HepG2 (cell line): ENCODE data around the gene OTOGL. TPM values are rescaled to one million over a fixed set of nuclear protein-coding genes. Genes with fewer than 3 reads are reported as not detected.

Experiments used
- ATAC-seq: fragments of 200-7000 bp; cut with Tn5 transposase; 3 replicates; pipeline ENCODE4 v1.9.1; 2020; ENCODE audit warnings: mild to moderate bottlenecking, moderate library complexity
- BruUV-seq: library from RNA; stranded (reverse); fragments of 400-500 nt; replicated peaks from 2 replicates; lab custom pipeline; 2021; lab: Mats Ljungman, UMichigan
- CTCF ChIA-PET: fragments of 300-600 bp; formaldehyde crosslinking; extraction: SDS; loops from one replicate; lab custom pipeline; 2021; ENCODE audit warnings: low total read pairs, inconsistent platforms, low intra/inter-chr PET ratio; lab: Yijun Ruan, JAX
- POLR2A ChIA-PET: fragments of 350-600 bp; sonication (Branson Sonifier 250); formaldehyde crosslinking; loops from one replicate; lab custom pipeline; 2020; ENCODE audit warnings: antibody characterized with exemption, inconsistent platforms; lab: Yijun Ruan, JAX
- DNase-seq: peaks from one replicate; pipeline ENCODE4 v3.0.0-alpha.2; 2015; ENCODE audit warnings: low spot score
- FAIRE-seq: peaks from 3 replicates; lab custom pipeline; 2011; peaks lifted over from hg19 to GRCh38; lab: Jason Lieb, UNC
- H2AFZ ChIP-seq: one replicate; pipeline ENCODE4 v1.6.1; 2011; ENCODE audit warnings: low read length, inconsistent platforms
- H3K27ac ChIP-seq: fragments of 300-600 bp; 3 replicates; pipeline ENCODE4 v1.8.0; 2011; ENCODE audit warnings: mixed run types, mild to moderate bottlenecking, mixed read lengths, low read length, inconsistent platforms; ENCODE audit not compliant: insufficient read depth; ENCODE audit errors: extremely low read length
- H3K27me3 ChIP-seq, 2 experiments: fragments of 200-600 bp in 1 of 2; 2 replicates in 1 of 2; 3 replicates in 1 of 2; pipeline versions ENCODE4 v1.6.0 to v1.8.0; 2011; ENCODE audit warnings: low read length in 2 of 2, mild to moderate bottlenecking in 2 of 2, moderate library complexity in 2 of 2, inconsistent platforms in 1 of 2; ENCODE audit not compliant: insufficient read depth in 2 of 2, control insufficient read depth in 1 of 2
- H3K36me3 ChIP-seq, 2 experiments: fragments of 200-600 bp in 1 of 2; replicated peaks in 1 of 2; 2 replicates in 1 of 2; 3 replicates in 1 of 2; pipeline versions ENCODE4 v1.5.1 to v1.8.0; 2011; ENCODE audit warnings: low read length in 2 of 2, inconsistent platforms in 1 of 2; ENCODE audit not compliant: insufficient read depth in 2 of 2, control insufficient read depth in 1 of 2
- H3K4me1 ChIP-seq: 2 replicates; pipeline ENCODE4 v1.5.1; 2012; ENCODE audit warnings: low read length, inconsistent platforms; ENCODE audit not compliant: insufficient read depth
- H3K4me2 ChIP-seq: 2 replicates; pipeline ENCODE4 v1.6.0; 2011; ENCODE audit warnings: low read depth, low read length, inconsistent platforms
- H3K4me3 ChIP-seq, 3 experiments: fragments of 200-600 bp in 1 of 3; sonication (generic), shearing (Covaris generic) in 1 of 3; replicated peaks in 1 of 3; 2 replicates each; pipeline ENCODE4 v1.5.1; 2011 to 2016; ENCODE audit warnings: low read length in 3 of 3, inconsistent platforms in 2 of 3, low read depth in 2 of 3, mild to moderate bottlenecking in 2 of 3, control low read depth in 1 of 3, mixed read lengths in 1 of 3; ENCODE audit not compliant: insufficient read depth in 1 of 3
- H3K79me2 ChIP-seq: one replicate; pipeline ENCODE4 v1.6.1; 2011; ENCODE audit warnings: low read length, inconsistent platforms; ENCODE audit not compliant: insufficient read depth
- H3K9ac ChIP-seq: 2 replicates; pipeline ENCODE4 v1.6.0; 2011; ENCODE audit warnings: mild to moderate bottlenecking, low read depth, low read length, inconsistent platforms; ENCODE audit not compliant: insufficient read depth
- H3K9me3 ChIP-seq: 2 replicates; pipeline ENCODE4 v1.5.1; 2012; ENCODE audit warnings: mild to moderate bottlenecking, low read length
- H4K20me1 ChIP-seq: 2 replicates; pipeline ENCODE4 v1.6.0; 2011; ENCODE audit warnings: inconsistent platforms, mild to moderate bottlenecking, low read length, moderate library complexity; ENCODE audit not compliant: insufficient read depth
- ETV5 ChIP-seq: IDR thresholded peaks from 2 replicates; pipeline ENCODE4 v1.6.1; 2018; ENCODE audit warnings: missing biosample characterization, missing genetic modification reagents, inconsistent platforms, borderline replicate concordance
- MAZ ChIP-seq, 2 experiments: sonication (generic) in 1 of 2; formaldehyde crosslinking in 1 of 2; IDR thresholded peaks; 2 replicates each; pipeline versions ENCODE4 v1.5.0 to v1.6.1; 2012 to 2020; ENCODE audit warnings: low read depth in 2 of 2, mild to moderate bottlenecking in 2 of 2, borderline replicate concordance in 1 of 2, improper control_type of control experiment in 1 of 2, low read length in 1 of 2, missing genetic modification reagents in 1 of 2, moderate library complexity in 1 of 2
- NFKB2 ChIP-seq: sonication (generic); formaldehyde crosslinking; IDR thresholded peaks from 2 replicates; pipeline ENCODE4 v1.4.0; 2020; ENCODE audit warnings: missing genetic modification reagents, borderline replicate concordance
- SKIL ChIP-seq: sonication (generic); formaldehyde crosslinking; IDR thresholded peaks from 2 replicates; pipeline ENCODE4 v1.8.0; 2022; ENCODE audit warnings: missing genetic modification reagents, mild to moderate bottlenecking, moderate library complexity, borderline replicate concordance
- ZBTB10 ChIP-seq: sonication (generic); formaldehyde crosslinking; IDR thresholded peaks from 2 replicates; pipeline ENCODE4 v1.4.0; 2020; ENCODE audit warnings: missing genetic modification reagents, borderline replicate concordance
- in situ Hi-C: cut with HindIII; loops from 2 replicates; pipeline ENCODE4 v1.10.0; 2017; ENCODE audit warnings: low pct_unique_long_range_greater_than_20kb; ENCODE audit not compliant: extremely low pct_ligation_motif_present
- intact Hi-C: fragments of 100-400 bp; cut with micrococcal nuclease; formaldehyde crosslinking; loops from one replicate; pipeline ENCODE4 v1.10.0; 2022; ENCODE audit not compliant: unreplicated experiment
- polyA plus RNA-seq, 8 experiments: library from polyadenylated mRNA; depleted of rRNA in 3 of 8; stranded (reverse) in 7 of 8; unstranded in 1 of 8; fragments of >200 nt; fragmentation: Illumina TruSeq in 4 of 8; extraction: Trizol in 4 of 8; gene quantifications; 2 replicates each; pipeline versions ENCODE4 v1.2.1 to v1.2.3, GENCODE V29; 2011 to 2016; ENCODE audit warnings: low read depth in 4 of 8, missing spikeins in 1 of 8, mixed read lengths in 1 of 8; ENCODE audit not compliant: insufficient read depth in 1 of 8
- total RNA-seq, 5 experiments: library from RNA; depleted of rRNA; stranded (reverse); fragments of >200 nt; fragmentation: Illumina TruSeq; extraction: Trizol; gene quantifications; 2 replicates each; pipeline ENCODE4 v1.2.3, GENCODE V29; 2016; ENCODE audit warnings: low read depth in 1 of 5

The OTOGL gene
- total and polyA plus RNA-seq, 2 of the 13 experiments (the other 11 are each of a cell fraction or from before 2014, with no cell fraction given) = not detected

GRCh38 chr12:80232837-80233236 is 133.5 kb downstream of the OTOGL start (continued):
- TF ChIP-seq ZBTB10 (CRISPR knock-in tag) = no peak
- no peak for TF ChIP-seq MAZ (IDR thresholded peaks at IDR 0.05; ENCODE audit: borderline replicate concordance, low read depth, low read length)
- no peak for TF ChIP-seq MAZ (CRISPR knock-in tag; IDR thresholded peaks at IDR 0.05; ENCODE audit: low read depth)

GRCh38 chr12:80233926-80234325 is 134.6 kb downstream of the OTOGL start:
- POLR2A ChIA-PET = no interaction called here
- H3K27me3 ChIP-seq = no peaks in the 10 kb centered on the region; a peak in 1 of 5 replicates
- BruUV-seq = no TSS peak
- no peak for DNase-seq
- no peak for TF ChIP-seq ETV5
- TF ChIP-seq NFKB2 = no peak
- no peak for TF ChIP-seq SKIL (CRISPR knock-in tag)
- H3K27ac ChIP-seq = no peak overlapping the region
- no peaks in the 10 kb centered on the region for H3K4me1 ChIP-seq
- no peak overlapping the region for H3K9ac ChIP-seq
- CTCF ChIA-PET = no interaction called here
- in situ Hi-C loops (no loop called here), intact Hi-C loops (no loop called here)
- H3K4me2 ChIP-seq = no peak overlapping the region
- no peak for FAIRE-seq
- no peaks in the 10 kb centered on the region for H3K79me2 ChIP-seq
- H2AFZ ChIP-seq = no peak overlapping the region
- no peaks in the 10 kb centered on the region for H3K36me3 ChIP-seq
- H3K9me3 ChIP-seq = no peaks in the 10 kb centered on the region
- H3K4me3 ChIP-seq = no peak overlapping the region
- H4K20me1 ChIP-seq = no peaks in the 10 kb centered on the region
- no peak for ATAC-seq
